ENCODE measurements around the gene MEAF6.
"Not testable (repeated sequence)": the region's sequence is repeated elsewhere in the genome, so short reads cannot be mapped to it uniquely, and the experiment has no call there.

MEAF6 gene

GRCh38 chr1:37532418-37533156 is 18.0 kb upstream of the MEAF6 start:
- DNase-seq (ENCODE audit: low spot score) = not testable (repeated sequence)

- DNase-seq (ENCODE audit: low spot score) = not testable (repeated sequence)
These were observed 15.3 kb upstream of the MEAF6 start for GRCh38 chr1:37529888-37530287.

GRCh38 chr1:37519613-37520012 is 5.0 kb upstream of the MEAF6 start:
- DNase-seq (ENCODE audit: low spot score) = no peak

GRCh38 chr1:37518929-37519328 is 4.4 kb upstream of the MEAF6 start:
- not testable (repeated sequence) for DNase-seq (ENCODE audit: low spot score)

- not testable (repeated sequence) for DNase-seq (ENCODE audit: low spot score)
These were observed 3.7 kb upstream of the MEAF6 start for GRCh38 chr1:37518241-37518640.

GRCh38 chr1:37517569-37517968 is 3.0 kb upstream of the MEAF6 start:
- no peak for DNase-seq (ENCODE audit: low spot score)

GRCh38 chr1:37515185-37516034 is 844 bp upstream of the MEAF6 start:
- no peak for DNase-seq (ENCODE audit: low spot score)

GRCh38 chr1:37513795-37514349 is 694 bp downstream of the MEAF6 start:
- DNase-seq (ENCODE audit: low spot score) = peak; percentile 12

- DNase-seq (ENCODE audit: low spot score) = peak; percentile 50
These were observed 5.4 kb downstream of the MEAF6 start for GRCh38 chr1:37509181-37509580.

- DNase-seq (ENCODE audit: low spot score) = no peak
These were observed 7.8 kb downstream of the MEAF6 start for GRCh38 chr1:37506740-37507139.

- DNase-seq (ENCODE audit: low spot score) = not testable (repeated sequence)
These were observed 11.8 kb downstream of the MEAF6 start for GRCh38 chr1:37502791-37503190.

GRCh38 chr1:37502104-37502503 is 12.5 kb downstream of the MEAF6 start:
- no peak for DNase-seq (ENCODE audit: low spot score)

GRCh38 chr1:37501661-37502060 is 12.9 kb downstream of the MEAF6 start:
- DNase-seq (ENCODE audit: low spot score) = no peak

- DNase-seq (ENCODE audit: low spot score) = peak; percentile 54
These were observed 15.5 kb downstream of the MEAF6 start for GRCh38 chr1:37498872-37499617.

- DNase-seq (ENCODE audit: low spot score) = no peak
These were observed 16.7 kb downstream of the MEAF6 start for GRCh38 chr1:37497832-37498231.

- DNase-seq (ENCODE audit: low spot score) = no peak
These were observed 18.7 kb downstream of the MEAF6 start for GRCh38 chr1:37495875-37496274.

- DNase-seq (ENCODE audit: low spot score) = no peak
These were observed 21.0 kb downstream of the MEAF6 start for GRCh38 chr1:37493336-37494098.

- DNase-seq (ENCODE audit: low spot score) = no peak
These were observed 27.0 kb downstream of the MEAF6 start for GRCh38 chr1:37487619-37487984.

GRCh38 chr1:37486680-37487618 is 27.6 kb downstream of the MEAF6 start:
- peak; percentile 87 for DNase-seq (ENCODE audit: low spot score)
